ENCODE data around the gene CHCHD1.

CHCHD1 gene

DNA sequence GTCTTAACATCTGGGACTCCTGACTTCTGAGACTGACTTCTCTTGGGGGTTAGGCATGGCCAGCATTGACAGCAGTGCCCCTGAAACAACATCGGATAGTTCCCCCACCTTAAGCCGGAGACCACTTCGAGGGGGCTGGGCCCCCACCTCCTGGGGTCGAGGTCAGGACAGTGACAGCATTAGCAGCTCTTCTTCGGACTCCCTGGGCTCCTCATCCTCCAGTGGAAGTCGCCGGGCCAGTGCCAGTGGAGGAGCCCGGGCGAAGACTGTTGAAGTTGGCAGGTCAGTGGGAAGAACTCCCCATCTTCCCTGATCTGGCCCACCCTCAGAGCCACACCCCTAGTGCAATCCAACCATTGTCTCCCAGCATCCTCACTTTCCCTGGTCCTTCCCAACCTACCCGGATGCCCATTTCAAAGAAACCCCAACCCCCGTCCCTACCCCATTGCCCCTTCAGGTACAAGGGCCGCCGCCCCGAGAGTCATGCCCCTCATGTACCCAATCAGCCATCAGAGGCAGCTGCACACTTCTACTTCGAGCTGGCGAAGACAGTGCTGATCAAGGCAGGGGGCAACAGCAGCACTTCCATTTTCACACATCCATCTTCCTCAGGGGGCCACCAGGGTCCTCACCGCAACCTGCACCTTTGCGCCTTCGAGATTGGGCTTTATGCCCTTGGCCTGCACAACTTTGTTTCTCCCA lies 15.6 kb downstream of the CHCHD1 start:
- no peak overlapping the region for H3K4me3 ChIP-seq (replicated peaks; ENCODE audit: low read depth, low read length)
- H3K36me3 ChIP-seq (ENCODE audit: control insufficient read depth, insufficient read depth, low read length) = peaks cover 61% of the 10 kb centered on the region
- TF ChIP-seq, protein P1, sequence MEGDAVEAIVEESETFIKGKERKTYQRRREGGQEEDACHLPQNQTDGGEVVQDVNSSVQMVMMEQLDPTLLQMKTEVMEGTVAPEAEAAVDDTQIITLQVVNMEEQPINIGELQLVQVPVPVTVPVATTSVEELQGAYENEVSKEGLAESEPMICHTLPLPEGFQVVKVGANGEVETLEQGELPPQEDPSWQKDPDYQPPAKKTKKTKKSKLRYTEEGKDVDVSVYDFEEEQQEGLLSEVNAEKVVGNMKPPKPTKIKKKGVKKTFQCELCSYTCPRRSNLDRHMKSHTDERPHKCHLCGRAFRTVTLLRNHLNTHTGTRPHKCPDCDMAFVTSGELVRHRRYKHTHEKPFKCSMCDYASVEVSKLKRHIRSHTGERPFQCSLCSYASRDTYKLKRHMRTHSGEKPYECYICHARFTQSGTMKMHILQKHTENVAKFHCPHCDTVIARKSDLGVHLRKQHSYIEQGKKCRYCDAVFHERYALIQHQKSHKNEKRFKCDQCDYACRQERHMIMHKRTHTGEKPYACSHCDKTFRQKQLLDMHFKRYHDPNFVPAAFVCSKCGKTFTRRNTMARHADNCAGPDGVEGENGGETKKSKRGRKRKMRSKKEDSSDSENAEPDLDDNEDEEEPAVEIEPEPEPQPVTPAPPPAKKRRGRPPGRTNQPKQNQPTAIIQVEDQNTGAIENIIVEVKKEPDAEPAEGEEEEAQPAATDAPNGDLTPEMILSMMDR (IDR thresholded peaks at IDR 0.05; ENCODE audit: insufficient read depth, low read length, poor library complexity, severe bottlenecking) = no peak
- no peak for DNase-seq (ENCODE audit: extremely low read depth, insufficient read length)
- no peaks in the 10 kb centered on the region for H3K27me3 ChIP-seq (replicated peaks; ENCODE audit: control insufficient read depth, insufficient read depth, low read length)

DNA sequence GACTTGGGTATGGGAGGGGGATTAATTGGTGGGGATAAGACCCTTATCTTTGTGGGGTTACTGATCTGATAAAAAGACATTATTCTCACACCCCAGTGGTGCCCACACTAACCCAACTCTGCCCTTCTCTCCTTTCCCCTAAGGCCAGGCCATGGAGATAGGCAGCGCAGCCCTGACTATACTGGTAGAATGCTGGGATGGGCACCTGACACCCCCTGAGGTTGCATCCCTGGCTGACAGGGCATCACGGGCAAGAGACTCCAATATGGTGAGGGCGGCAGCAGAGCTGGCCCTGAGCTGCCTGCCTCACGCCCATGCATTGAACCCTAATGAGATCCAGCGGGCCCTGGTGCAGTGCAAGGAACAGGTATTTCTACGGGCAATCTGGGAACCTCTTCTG lies 16.2 kb downstream of the CHCHD1 start:
- peaks cover 59% of the 10 kb centered on the region for H3K36me3 ChIP-seq (ENCODE audit: control insufficient read depth, insufficient read depth, low read length)

DNA sequence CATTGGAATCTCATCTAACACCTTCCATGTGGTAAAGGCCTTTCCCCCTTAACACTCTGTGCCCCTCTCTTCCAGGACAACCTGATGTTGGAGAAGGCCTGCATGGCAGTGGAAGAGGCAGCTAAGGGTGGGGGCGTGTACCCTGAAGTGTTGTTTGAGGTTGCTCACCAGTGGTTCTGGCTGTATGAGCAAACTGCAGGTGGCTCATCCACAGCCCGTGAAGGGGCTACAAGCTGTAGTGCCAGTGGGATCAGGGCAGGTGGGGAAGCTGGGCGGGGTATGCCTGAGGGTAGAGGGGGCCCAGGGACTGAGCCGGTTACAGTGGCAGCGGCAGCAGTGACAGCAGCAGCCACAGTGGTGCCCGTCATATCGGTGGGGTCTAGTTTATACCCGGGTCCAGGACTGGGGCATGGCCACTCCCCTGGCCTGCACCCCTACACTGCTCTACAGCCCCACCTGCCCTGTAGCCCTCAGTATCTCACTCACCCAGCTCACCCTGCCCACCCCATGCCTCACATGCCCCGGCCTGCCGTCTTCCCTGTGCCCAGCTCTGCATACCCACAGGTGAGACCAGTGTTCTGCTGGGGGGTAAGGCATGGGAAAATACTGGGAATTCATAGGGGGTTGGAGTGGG lies 17.2 kb downstream of the CHCHD1 start:
- Histone ChIP-seq H3K4me3 (replicated peaks; ENCODE audit: low read depth, low read length) (no peak overlapping the region), H3K36me3 (ENCODE audit: control insufficient read depth, insufficient read depth, low read length) (peaks cover 54% of the 10 kb centered on the region), H3K27me3 (replicated peaks; ENCODE audit: control insufficient read depth, insufficient read depth, low read length) (no peaks in the 10 kb centered on the region)
- TF ChIP-seq, protein P1 (IDR thresholded peaks at IDR 0.05; ENCODE audit: insufficient read depth, low read length, poor library complexity, severe bottlenecking) = no peak
- DNase-seq (ENCODE audit: extremely low read depth, insufficient read length) = no peak

More for the DNA sequence above, 16.2 kb downstream of the CHCHD1 start:
- no peaks in the 10 kb centered on the region for H3K27me3 ChIP-seq (replicated peaks; ENCODE audit: control insufficient read depth, insufficient read depth, low read length)
- no peak for DNase-seq (ENCODE audit: extremely low read depth, insufficient read length)
- TF ChIP-seq, protein P1 (IDR thresholded peaks at IDR 0.05; ENCODE audit: insufficient read depth, low read length, poor library complexity, severe bottlenecking) = no peak
- no peak overlapping the region for H3K4me3 ChIP-seq (replicated peaks; ENCODE audit: low read depth, low read length)

DNA sequence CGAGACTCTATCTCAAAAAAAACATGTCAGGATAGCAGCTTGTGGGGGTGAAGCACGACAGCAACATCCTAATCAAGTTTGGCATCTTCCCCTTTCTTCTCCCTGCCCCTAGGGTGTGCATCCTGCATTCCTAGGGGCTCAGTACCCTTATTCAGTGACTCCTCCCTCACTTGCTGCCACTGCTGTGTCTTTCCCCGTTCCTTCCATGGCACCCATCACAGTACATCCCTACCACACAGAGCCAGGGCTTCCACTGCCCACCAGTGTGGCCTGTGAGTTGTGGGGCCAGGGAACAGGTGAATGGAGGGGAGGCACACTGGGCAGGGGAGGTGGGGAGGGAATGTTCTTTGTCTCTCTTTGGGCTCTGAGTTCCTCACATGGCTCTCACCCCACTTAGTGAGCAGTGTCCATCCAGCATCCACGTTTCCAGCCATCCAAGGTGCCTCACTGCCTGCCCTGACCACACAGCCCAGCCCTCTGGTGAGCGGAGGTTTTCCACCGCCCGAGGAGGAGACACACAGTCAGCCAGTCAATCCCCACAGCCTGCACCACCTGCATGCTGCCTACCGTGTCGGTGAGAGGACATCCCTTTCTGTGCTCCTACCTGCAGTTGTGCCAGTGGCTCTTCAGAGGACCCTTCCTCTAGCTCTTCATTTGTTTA lies 18.2 kb downstream of the CHCHD1 start:
- Histone ChIP-seq H3K27me3 (replicated peaks; ENCODE audit: control insufficient read depth, insufficient read depth, low read length) (no peaks in the 10 kb centered on the region), H3K4me3 (replicated peaks; ENCODE audit: low read depth, low read length) (no peak overlapping the region), H3K36me3 (ENCODE audit: control insufficient read depth, insufficient read depth, low read length) (peaks cover 49% of the 10 kb centered on the region)
- no peak for DNase-seq (ENCODE audit: extremely low read depth, insufficient read length)
- TF ChIP-seq, protein P1 (IDR thresholded peaks at IDR 0.05; ENCODE audit: insufficient read depth, low read length, poor library complexity, severe bottlenecking) = no peak

DNA sequence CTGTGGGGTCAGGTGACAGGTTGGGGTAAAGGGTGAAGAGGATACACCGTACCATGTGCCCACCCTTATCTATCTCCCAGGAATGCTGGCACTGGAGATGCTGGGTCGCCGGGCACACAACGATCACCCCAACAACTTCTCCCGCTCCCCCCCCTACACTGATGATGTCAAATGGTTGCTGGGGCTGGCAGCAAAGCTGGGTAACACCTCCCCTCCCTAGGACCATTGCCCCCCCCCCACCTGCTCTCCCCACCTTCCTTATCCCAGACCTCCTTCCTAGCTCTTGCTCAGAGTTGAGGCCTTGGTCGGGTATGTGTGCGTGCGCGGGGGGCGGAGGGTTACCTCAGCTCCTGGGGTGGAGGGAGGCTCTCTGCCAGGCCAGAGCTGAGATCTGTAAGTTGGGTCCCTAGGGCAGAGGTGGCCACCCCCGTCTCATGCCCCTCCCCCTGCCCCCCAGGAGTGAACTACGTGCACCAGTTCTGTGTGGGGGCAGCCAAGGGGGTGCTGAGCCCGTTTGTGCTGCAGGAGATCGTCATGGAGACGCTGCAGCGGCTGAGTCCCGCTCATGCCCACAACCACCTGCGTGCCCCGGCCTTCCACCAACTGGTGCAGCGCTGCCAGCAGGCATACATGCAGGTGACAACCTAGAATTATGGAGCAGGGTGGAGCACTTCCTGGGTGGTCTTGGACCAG lies 18.9 kb downstream of the CHCHD1 start:
- TF ChIP-seq, protein P1 (IDR thresholded peaks at IDR 0.05; ENCODE audit: insufficient read depth, low read length, poor library complexity, severe bottlenecking) = no peak
- no peak overlapping the region for H3K4me3 ChIP-seq (replicated peaks; ENCODE audit: low read depth, low read length)
- DNase-seq (ENCODE audit: extremely low read depth, insufficient read length) = no peak
- peaks cover 48% of the 10 kb centered on the region for H3K36me3 ChIP-seq (ENCODE audit: control insufficient read depth, insufficient read depth, low read length)
- H3K27me3 ChIP-seq (replicated peaks; ENCODE audit: control insufficient read depth, insufficient read depth, low read length) = no peaks in the 10 kb centered on the region

All from GM06990 (cell line).